Ishikawa (cell line): ENCODE data around the gene CPPED1.

Experiments used
- FOXM1 ChIP-seq: IDR thresholded peaks from 2 replicates; pipeline ENCODE4 v1.6.1; 2012; ENCODE audit warnings: low read depth, borderline replicate concordance
- RAD21 ChIP-seq: IDR thresholded peaks from 2 replicates; pipeline ENCODE4 v1.6.1; 2012; ENCODE audit warnings: low read depth

GRCh38 chr16:12612598-12613101 lies 191.0 kb downstream of the CPPED1 start:
- TF ChIP-seq FOXM1 (no peak), RAD21 (no peak)
